Thyroid gland (tissue), 4 donors: ENCODE data around the gene GLIPR1.

Experiments
- CTCF ChIP-seq, 6 experiments: fragments of 200-600 bp in 3 of 6; fragments of 450-650 bp in 3 of 6; sonication (generic) in 3 of 6; IDR thresholded peaks; one replicate each; pipeline ENCODE4 v1.5.1; 2016 to 2019; ENCODE audit warnings: antibody characterized with exemption in 6 of 6, mild to moderate bottlenecking in 2 of 6, inconsistent platforms in 1 of 6, moderate library complexity in 1 of 6
- POLR2A ChIP-seq, 2 donors: fragments of 450-650 bp; IDR thresholded peaks; one replicate each; pipeline ENCODE4 v1.6.1; 2017; ENCODE audit warnings: antibody characterized with exemption in 2 of 2, mild to moderate bottlenecking in 2 of 2, moderate library complexity in 1 of 2

DNA sequence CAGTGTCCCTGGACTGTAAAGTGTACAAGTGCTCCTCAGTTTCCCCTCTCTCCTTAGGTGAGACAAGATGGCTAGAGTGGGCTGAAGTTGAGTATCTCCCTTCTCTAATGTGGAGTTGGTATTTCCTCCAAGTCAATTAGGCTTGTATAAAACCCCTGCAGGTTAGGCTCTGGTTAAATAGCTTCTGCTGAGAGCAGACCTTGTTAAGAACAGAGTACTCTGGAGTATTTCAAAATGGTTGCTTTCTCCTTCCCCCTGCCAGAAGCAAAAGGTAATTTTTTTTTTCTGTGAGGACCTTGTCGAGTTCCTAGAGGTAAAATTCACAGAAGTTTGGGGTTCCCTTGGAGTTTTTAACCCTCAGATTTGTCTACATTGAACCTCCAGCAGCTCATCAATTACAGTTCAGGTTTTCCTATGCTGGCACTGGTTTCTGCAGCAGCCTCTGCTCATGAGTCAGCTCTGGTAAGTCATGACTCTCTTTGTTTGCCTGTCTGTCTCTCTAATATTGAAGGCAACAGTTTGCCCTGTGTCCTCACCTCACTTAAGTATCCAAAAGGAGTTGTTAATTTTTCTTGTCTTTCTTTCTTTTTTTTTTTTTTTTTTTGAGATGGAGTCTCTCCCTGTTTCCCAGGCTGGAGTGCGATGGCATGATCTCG, 27.8 kb upstream of the GLIPR1 start:
- no peak for TF ChIP-seq CTCF (IDR thresholded peaks at IDR 0.05)
- no peak for TF ChIP-seq POLR2A (IDR thresholded peaks at IDR 0.05)
